Measurements from ENCODE around the gene SGMS1. TPM values are rescaled to one million over a fixed set of nuclear protein-coding genes. Genes with fewer than 3 reads are reported as not detected.
"Not testable (repeated sequence)": the region's sequence is repeated elsewhere in the genome, so short reads cannot be mapped to it uniquely, and the experiment has no call there.

The SGMS1 gene
- total RNA-seq, 4 donors from 2014 or later: 64.3 to 132 (median 87.0) TPM

DNA sequence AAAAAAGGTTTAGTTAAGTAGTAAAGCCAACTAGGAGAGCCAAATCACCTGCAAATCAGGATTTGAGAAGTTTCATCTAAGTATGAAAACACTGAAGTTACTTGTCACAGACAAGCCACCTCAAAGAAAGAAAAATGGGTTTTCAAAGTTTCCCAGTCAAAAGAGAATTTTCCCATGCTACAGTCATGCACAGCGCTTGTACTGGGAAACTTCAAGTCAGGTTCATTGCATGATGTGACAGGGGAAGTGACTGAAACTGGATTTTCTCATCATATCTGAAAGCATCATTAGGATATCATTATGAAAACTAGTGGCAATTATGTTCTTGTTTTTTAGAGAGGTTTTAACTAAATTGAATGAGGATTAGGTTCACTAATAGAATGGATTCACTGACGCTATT, 167.0 kb downstream of the SGMS1 start:
- Histone ChIP-seq H3K36me3 (peaks cover 0 to 19% (median 7%) of the 10 kb centered on the region in 4 donors), H3K27me3 (no peaks in the 10 kb centered on the region), H3K4me3 (no peak overlapping the region), H3K9me3 (no peaks in the 10 kb centered on the region), H3K4me1 (peaks cover 0 to 14% (median 3%) of the 10 kb centered on the region in 4 donors), H3K27ac (replicated peaks in 1 of 4) (no peak overlapping the region)
- intact Hi-C loops (cut with DNase I): no loop called here
- WGBS: 96% methylated on average over 2 of the region's 2 CpGs
- TF ChIP-seq POLR2A (IDR thresholded peaks at IDR 0.05; ENCODE audit: low read depth): no peak
- TF ChIP-seq EP300 (IDR thresholded peaks at IDR 0.05): no peak
- TF ChIP-seq, protein P1, sequence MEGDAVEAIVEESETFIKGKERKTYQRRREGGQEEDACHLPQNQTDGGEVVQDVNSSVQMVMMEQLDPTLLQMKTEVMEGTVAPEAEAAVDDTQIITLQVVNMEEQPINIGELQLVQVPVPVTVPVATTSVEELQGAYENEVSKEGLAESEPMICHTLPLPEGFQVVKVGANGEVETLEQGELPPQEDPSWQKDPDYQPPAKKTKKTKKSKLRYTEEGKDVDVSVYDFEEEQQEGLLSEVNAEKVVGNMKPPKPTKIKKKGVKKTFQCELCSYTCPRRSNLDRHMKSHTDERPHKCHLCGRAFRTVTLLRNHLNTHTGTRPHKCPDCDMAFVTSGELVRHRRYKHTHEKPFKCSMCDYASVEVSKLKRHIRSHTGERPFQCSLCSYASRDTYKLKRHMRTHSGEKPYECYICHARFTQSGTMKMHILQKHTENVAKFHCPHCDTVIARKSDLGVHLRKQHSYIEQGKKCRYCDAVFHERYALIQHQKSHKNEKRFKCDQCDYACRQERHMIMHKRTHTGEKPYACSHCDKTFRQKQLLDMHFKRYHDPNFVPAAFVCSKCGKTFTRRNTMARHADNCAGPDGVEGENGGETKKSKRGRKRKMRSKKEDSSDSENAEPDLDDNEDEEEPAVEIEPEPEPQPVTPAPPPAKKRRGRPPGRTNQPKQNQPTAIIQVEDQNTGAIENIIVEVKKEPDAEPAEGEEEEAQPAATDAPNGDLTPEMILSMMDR (IDR thresholded peaks at IDR 0.05): no peak
- no peak for TF ChIP-seq POLR2AphosphoS5 (IDR thresholded peaks at IDR 0.05)
- DNase-seq (ENCODE audit: extremely low spot score): no peak

DNA sequence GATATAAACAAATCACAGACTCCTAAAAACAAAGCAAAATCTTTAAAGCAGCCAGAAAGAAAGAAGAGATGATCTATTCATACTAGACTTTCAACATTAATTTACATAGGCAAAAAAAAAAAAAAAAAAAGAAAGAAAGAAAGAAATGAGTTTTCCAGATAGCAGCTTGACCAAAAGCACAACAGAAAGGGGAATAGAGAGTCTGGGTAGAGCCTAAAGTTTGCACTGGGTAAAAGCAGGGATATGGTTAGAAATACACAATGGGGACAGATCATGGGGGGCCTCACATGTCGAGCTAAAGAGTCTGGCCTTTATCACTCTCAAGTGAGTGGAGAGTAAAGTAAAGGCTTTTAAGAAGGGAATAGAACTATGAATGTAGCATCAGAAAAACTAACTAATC, 169.8 kb downstream of the SGMS1 start:
- Histone ChIP-seq H3K36me3 (peaks cover 0 to 6% (median 0%) of the 10 kb centered on the region in 4 donors), H3K9me3 (no peaks in the 10 kb centered on the region), H3K4me3 (no peak overlapping the region), H3K27ac (replicated peaks in 1 of 4) (no peak overlapping the region), H3K4me1 (peaks cover 0 to 11% (median 8%) of the 10 kb centered on the region in 4 donors), H3K27me3 (no peaks in the 10 kb centered on the region)
- WGBS: 59% methylated on average over 1 of the region's 1 CpG
- intact Hi-C loops (cut with DNase I): no loop called here
- DNase-seq (ENCODE audit: extremely low spot score): no peak
- TF ChIP-seq, protein P1 (IDR thresholded peaks at IDR 0.05): no peak
- TF ChIP-seq POLR2AphosphoS5 (IDR thresholded peaks at IDR 0.05): no peak
- TF ChIP-seq EP300 (IDR thresholded peaks at IDR 0.05): no peak
- no peak for TF ChIP-seq POLR2A (IDR thresholded peaks at IDR 0.05; ENCODE audit: low read depth)

DNA sequence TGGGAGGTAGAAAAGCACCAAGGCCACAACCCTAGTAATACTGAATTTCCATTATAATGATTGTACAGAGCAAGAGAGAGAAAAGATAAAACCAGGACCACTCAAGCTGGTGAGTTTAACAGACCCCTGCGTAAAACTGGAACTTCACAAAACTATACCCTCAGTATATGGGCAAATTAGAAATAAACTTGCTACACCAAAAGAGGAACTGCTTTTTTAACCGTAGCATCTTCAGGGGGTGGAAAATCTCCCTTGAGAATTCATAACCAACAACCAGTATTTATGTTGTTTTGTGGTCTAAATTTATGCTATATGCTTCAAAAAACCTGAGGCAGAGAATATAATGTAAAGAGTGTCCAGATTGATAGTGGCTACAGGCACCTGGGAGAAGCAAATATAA, 171.2 kb downstream of the SGMS1 start:
- H3K27me3 ChIP-seq: no peaks in the 10 kb centered on the region
- TF ChIP-seq POLR2AphosphoS5 (IDR thresholded peaks at IDR 0.05) (no peak), EP300 (IDR thresholded peaks at IDR 0.05) (no peak), POLR2A (IDR thresholded peaks at IDR 0.05; ENCODE audit: low read depth) (no peak)
- TF ChIP-seq, protein P1 (IDR thresholded peaks at IDR 0.05): no peak
- H3K9me3 ChIP-seq: no peaks in the 10 kb centered on the region
- no peak overlapping the region for H3K4me3 ChIP-seq
- no peak for DNase-seq (ENCODE audit: extremely low spot score)
- H3K36me3 ChIP-seq: peaks cover 0 to 3% (median 1%) of the 10 kb centered on the region in 4 donors
- H3K4me1 ChIP-seq: peaks cover 0 to 11% (median 9%) of the 10 kb centered on the region in 4 donors
- 93% methylated on average over 2 of the region's 2 CpGs for WGBS
- no peak overlapping the region for H3K27ac ChIP-seq (replicated peaks in 1 of 4)
- intact Hi-C loops (cut with DNase I): no loop called here

DNA sequence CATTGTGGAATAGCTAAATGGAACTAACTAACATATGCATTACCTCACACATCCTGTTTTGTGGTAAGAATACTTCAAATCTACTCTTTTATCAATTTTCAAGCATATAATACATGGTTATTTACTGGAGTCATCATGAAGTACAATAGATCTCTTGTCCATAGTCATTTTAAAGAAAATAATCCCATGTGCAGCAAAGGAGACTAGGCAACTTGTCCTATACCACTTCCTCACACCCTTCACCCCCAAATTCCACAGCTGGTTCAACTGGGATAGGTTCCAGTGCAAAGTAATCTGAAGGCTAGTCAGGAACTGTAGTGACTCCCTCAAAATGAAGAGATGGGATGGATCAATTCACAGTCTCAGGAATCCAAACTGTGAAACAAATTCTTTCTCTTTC, 176.1 kb downstream of the SGMS1 start:
- no peak overlapping the region for H3K4me3 ChIP-seq
- no peak overlapping the region for H3K27ac ChIP-seq (replicated peaks in 1 of 4)
- H3K4me1 ChIP-seq: peaks cover 0 to 11% (median 9%) of the 10 kb centered on the region in 4 donors
- intact Hi-C loops (cut with DNase I): no loop called here
- no peaks in the 10 kb centered on the region for H3K27me3 ChIP-seq
- peaks cover 0 to 2% (median 0%) of the 10 kb centered on the region in 4 donors for H3K36me3 ChIP-seq
- no peak for DNase-seq (ENCODE audit: extremely low spot score)
- no peaks in the 10 kb centered on the region for H3K9me3 ChIP-seq
- TF ChIP-seq POLR2A (IDR thresholded peaks at IDR 0.05; ENCODE audit: low read depth): no peak
- no peak for TF ChIP-seq EP300 (IDR thresholded peaks at IDR 0.05)

DNA sequence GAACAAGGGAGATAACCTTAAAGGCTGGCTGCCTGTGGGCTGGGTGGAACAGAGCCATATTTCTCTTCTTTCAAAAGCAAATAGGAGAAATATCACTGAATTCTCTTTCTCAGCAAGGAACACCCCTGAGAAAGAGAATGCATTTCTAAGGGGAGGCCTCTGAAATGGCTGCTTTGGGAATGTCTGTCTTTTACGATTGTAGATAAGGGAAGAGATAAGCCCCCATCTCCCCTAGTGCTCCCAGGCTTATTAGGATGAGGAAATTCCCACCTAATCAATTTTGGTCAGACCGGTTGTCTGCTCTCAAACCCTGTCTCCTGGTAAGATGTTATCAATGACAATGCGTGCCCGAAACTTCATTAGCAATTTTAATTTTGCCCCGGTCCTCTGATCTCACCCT, 178.0 kb downstream of the SGMS1 start:
- DNase-seq (ENCODE audit: extremely low spot score); H3K4me3 ChIP-seq; H3K36me3 ChIP-seq; H3K27me3 ChIP-seq; intact Hi-C loops (cut with DNase I); H3K4me1 ChIP-seq; H3K27ac ChIP-seq (replicated peaks in 1 of 4); H3K9me3 ChIP-seq: not testable (repeated sequence)
- WGBS: 98% methylated on average over 5 of the region's 5 CpGs

DNA sequence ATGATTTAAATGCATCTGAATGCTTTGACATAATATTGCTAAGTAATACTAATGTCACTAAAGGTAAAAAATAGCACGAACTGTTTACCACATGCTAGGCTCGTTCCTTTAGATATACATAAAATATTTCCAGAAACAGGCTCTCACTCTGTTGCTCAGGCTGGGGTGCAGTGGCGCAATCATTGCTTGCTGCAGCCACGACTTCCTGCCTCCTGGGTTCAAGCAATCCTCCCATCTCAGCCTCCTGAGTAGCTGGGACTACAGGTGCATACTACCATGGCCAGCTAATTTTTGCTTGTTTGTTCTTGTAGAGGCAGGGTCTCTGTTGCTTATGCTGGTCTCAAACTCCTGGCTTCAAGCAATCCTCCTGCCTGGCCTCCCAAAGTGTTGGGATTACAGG, 183.3 kb downstream of the SGMS1 start:
- H3K4me1 ChIP-seq: peaks cover 0 to 8% (median 0%) of the 10 kb centered on the region in 4 donors
- H3K27ac ChIP-seq (replicated peaks in 1 of 4): no peak overlapping the region
- H3K4me3 ChIP-seq: no peak overlapping the region
- WGBS: 87% methylated on average over 4 of the region's 4 CpGs
- no peaks in the 10 kb centered on the region for H3K36me3 ChIP-seq
- intact Hi-C loops (cut with DNase I): no loop called here
- H3K9me3 ChIP-seq: no peaks in the 10 kb centered on the region
- TF ChIP-seq POLR2A (IDR thresholded peaks at IDR 0.05; ENCODE audit: low read depth) (no peak), POLR2AphosphoS5 (IDR thresholded peaks at IDR 0.05) (no peak), EP300 (IDR thresholded peaks at IDR 0.05) (no peak)
- TF ChIP-seq, protein P1 (IDR thresholded peaks at IDR 0.05): no peak
- DNase-seq (ENCODE audit: extremely low spot score): no peak
- no peaks in the 10 kb centered on the region for H3K27me3 ChIP-seq
